Liver (tissue), 9 donors: Measurements from ENCODE around the gene GRIFIN. TPM values are rescaled to one million over a fixed set of nuclear protein-coding genes. Genes with fewer than 3 reads are reported as not detected.

Experiments
- DNase-seq: peaks from one replicate; pipeline ENCODE4 v3.0.0-alpha.2; 2017; ENCODE audit warnings: low spot score
- H3K27ac ChIP-seq, 2 donors: one replicate each; pipeline ENCODE4 v1.7.0; 2013; ENCODE audit warnings: inconsistent platforms in 2 of 2, low read length in 2 of 2, control low read depth in 1 of 2, low read depth in 1 of 2, mild to moderate bottlenecking in 1 of 2
- H3K27me3 ChIP-seq, 4 donors: one replicate each; pipeline versions ENCODE4 v1.6.1 to v1.7.0; 2013; ENCODE audit warnings: low read length in 3 of 4, inconsistent platforms in 1 of 4, mild to moderate bottlenecking in 1 of 4, moderate library complexity in 1 of 4; ENCODE audit not compliant: control insufficient read depth in 4 of 4, insufficient read depth in 4 of 4
- H3K36me3 ChIP-seq, 4 donors: one replicate each; pipeline versions ENCODE4 v1.6.1 to v1.7.0; 2013; ENCODE audit warnings: low read length in 3 of 4, mild to moderate bottlenecking in 3 of 4, low read depth in 1 of 4, moderate library complexity in 1 of 4; ENCODE audit not compliant: control insufficient read depth in 4 of 4, insufficient read depth in 3 of 4
- H3K4me1 ChIP-seq, 4 donors: one replicate each; pipeline versions ENCODE4 v1.6.1 to v1.7.0; 2013; ENCODE audit warnings: low read length in 3 of 4, mild to moderate bottlenecking in 3 of 4, moderate library complexity in 1 of 4; ENCODE audit not compliant: control insufficient read depth in 4 of 4, insufficient read depth in 4 of 4
- H3K4me3 ChIP-seq, 3 donors: one replicate each; pipeline versions ENCODE4 v1.6.1 to v1.7.0; 2013; ENCODE audit warnings: low read length in 3 of 3, control low read depth in 1 of 3, low read depth in 1 of 3, mild to moderate bottlenecking in 1 of 3
- H3K9ac ChIP-seq, 2 donors: one replicate each; pipeline ENCODE4 v1.7.0; 2013; ENCODE audit warnings: low read length in 2 of 2, mild to moderate bottlenecking in 2 of 2, moderate library complexity in 2 of 2, control low read depth in 1 of 2, low read depth in 1 of 2
- H3K9me3 ChIP-seq, 4 donors: one replicate each; pipeline versions ENCODE4 v1.6.1 to v1.7.0; 2013; ENCODE audit warnings: low read length in 3 of 4; ENCODE audit not compliant: control insufficient read depth in 4 of 4
- ATF3 ChIP-seq: IDR thresholded peaks from 2 replicates; pipeline ENCODE4 v1.6.1; 2016; ENCODE audit warnings: antibody characterized with exemption
- EGR1 ChIP-seq, 2 donors: IDR thresholded peaks; 2 replicates each; pipeline ENCODE4 v1.6.1; 2016 to 2018; ENCODE audit warnings: antibody characterized with exemption in 2 of 2, low read depth in 2 of 2
- FOXA1 ChIP-seq: IDR thresholded peaks from 2 replicates; pipeline ENCODE4 v1.6.1; 2016; ENCODE audit warnings: antibody characterized with exemption
- FOXA2 ChIP-seq: IDR thresholded peaks from 2 replicates; pipeline ENCODE4 v1.6.1; 2016; ENCODE audit warnings: antibody characterized with exemption
- GABPA ChIP-seq, 2 donors: IDR thresholded peaks in 1 of 2; conservative IDR thresholded peaks in 1 of 2; 2 replicates each; pipeline ENCODE4 v1.6.1; 2016; ENCODE audit warnings: antibody characterized with exemption in 2 of 2, mild to moderate bottlenecking in 1 of 2, moderate library complexity in 1 of 2
- HNF4A ChIP-seq, 2 donors: conservative IDR thresholded peaks; 2 replicates each; pipeline ENCODE4 v1.6.1; 2016; ENCODE audit warnings: antibody characterized with exemption in 2 of 2, mild to moderate bottlenecking in 2 of 2
- JUND ChIP-seq, 2 donors: IDR thresholded peaks; 2 replicates each; pipeline ENCODE4 v1.6.1; 2016; ENCODE audit warnings: antibody characterized with exemption in 2 of 2
- MAX ChIP-seq: IDR thresholded peaks from 2 replicates; pipeline ENCODE4 v1.6.1; 2016; ENCODE audit warnings: antibody characterized with exemption
- NR2F2 ChIP-seq: IDR thresholded peaks from 2 replicates; pipeline ENCODE4 v1.6.1; 2016; ENCODE audit warnings: antibody characterized with exemption
- RAD21 ChIP-seq, 2 donors: IDR thresholded peaks; 2 replicates each; pipeline ENCODE4 v1.6.1; 2016; ENCODE audit warnings: antibody characterized with exemption in 2 of 2, mild to moderate bottlenecking in 2 of 2
- REST ChIP-seq: IDR thresholded peaks from 2 replicates; pipeline ENCODE4 v1.6.1; 2016; ENCODE audit warnings: antibody characterized with exemption, mild to moderate bottlenecking
- RXRA ChIP-seq, 2 donors: IDR thresholded peaks; 2 replicates each; pipeline ENCODE4 v1.6.1; 2017 to 2018; ENCODE audit warnings: antibody characterized with exemption in 2 of 2, mild to moderate bottlenecking in 1 of 2
- SP1 ChIP-seq: IDR thresholded peaks from 2 replicates; pipeline ENCODE4 v1.6.1; 2018; ENCODE audit warnings: antibody characterized with exemption, mild to moderate bottlenecking
- TAF1 ChIP-seq: conservative IDR thresholded peaks from 2 replicates; pipeline ENCODE4 v1.6.1; 2016; ENCODE audit warnings: antibody characterized with exemption, mild to moderate bottlenecking
- YY1 ChIP-seq: IDR thresholded peaks from 2 replicates; pipeline ENCODE4 v1.6.1; 2016; ENCODE audit warnings: antibody characterized with exemption, mild to moderate bottlenecking
- ZBTB33 ChIP-seq: IDR thresholded peaks from 2 replicates; pipeline ENCODE4 v1.6.1; 2016; ENCODE audit warnings: antibody characterized with exemption
- WGBS: extraction: QIAGEN DNeasy Blood & Tissue Kit; methylation state at CpG from one replicate; pipeline ENCODE4 v1.1.7; 2013; 5-methylcytosine and 5-hydroxymethylcytosine counted together
- polyA plus RNA-seq, 2 donors: library from polyadenylated mRNA; stranded (reverse) in 1 of 2; unstranded in 1 of 2; fragments of 200-250 nt in 1 of 2; fragments of >200 nt in 1 of 2; fragmentation: Nextera tagmentation in 1 of 2; extraction: Ambion mirVana in 1 of 2; gene quantifications; one replicate each; pipeline versions ENCODE4 v1.2.1 to v1.2.3, GENCODE V29; 2013 to 2015
- total RNA-seq, 2 donors: library from RNA; depleted of rRNA; stranded (reverse); fragments of >200 nt; gene quantifications; one replicate each; pipeline ENCODE4 v1.2.3, GENCODE V29; 2014
- donor health status: healthy.
- donor health status: healthy.
- donor health status: healthy.
- donor health status: healthy.
- donor health status: healthy.

GRIFIN gene
- total and polyA plus RNA-seq, 4 donors = not detected

- Histone ChIP-seq H3K4me1 (no peaks in the 10 kb centered on the region), H3K9ac (no peak overlapping the region), H3K4me3 (no peak overlapping the region), H3K9me3 (no peaks in the 10 kb centered on the region), H3K27ac (no peak overlapping the region), H3K36me3 (no peaks in the 10 kb centered on the region), H3K27me3 (no peaks in the 10 kb centered on the region)
- 91% methylated on average over 10 of the region's 10 CpGs for WGBS
- no peak for DNase-seq
- no peak for TF ChIP-seq RXRA (IDR thresholded peaks at IDR 0.05)
- no peak for TF ChIP-seq FOXA2
- no peak for TF ChIP-seq MAX
- TF ChIP-seq TAF1 = no peak
- no peak for TF ChIP-seq SP1
- TF ChIP-seq ZBTB33 = no peak
- TF ChIP-seq FOXA1 = no peak
- TF ChIP-seq RAD21 (IDR thresholded peaks at IDR 0.05) = no peak
- no peak for TF ChIP-seq EGR1 (IDR thresholded peaks at IDR 0.05; ENCODE audit: low read depth in 2 of 2)
- TF ChIP-seq YY1 = no peak
- TF ChIP-seq NR2F2 = no peak
- TF ChIP-seq ATF3 = no peak
These were observed 9.5 kb downstream of the GRIFIN start for GRCh38 chr7:2466675-2467074.

GRCh38 chr7:2465928-2466327 lies 10.3 kb downstream of the GRIFIN start:
- 88% methylated on average over 12 of the region's 12 CpGs for WGBS
- Histone ChIP-seq H3K36me3 (no peaks in the 10 kb centered on the region), H3K27ac (no peak overlapping the region), H3K4me1 (no peaks in the 10 kb centered on the region), H3K9me3 (no peaks in the 10 kb centered on the region), H3K9ac (no peak overlapping the region), H3K4me3 (no peak overlapping the region), H3K27me3 (no peaks in the 10 kb centered on the region)
- DNase-seq = no peak
- no peak for TF ChIP-seq YY1
- no peak for TF ChIP-seq ZBTB33
- TF ChIP-seq JUND (IDR thresholded peaks at IDR 0.05) = no peak
- TF ChIP-seq FOXA2 = no peak
- no peak for TF ChIP-seq SP1
- no peak for TF ChIP-seq EGR1 (IDR thresholded peaks at IDR 0.05; ENCODE audit: low read depth in 2 of 2)
- no peak for TF ChIP-seq TAF1
- TF ChIP-seq ATF3 = no peak
- no peak for TF ChIP-seq GABPA (IDR thresholded peaks at IDR 0.05 in 1 of 2, conservative IDR thresholded peaks at IDR 0.05 in 1 of 2)
- TF ChIP-seq REST = no peak
- no peak for TF ChIP-seq MAX
- TF ChIP-seq FOXA1 = no peak
- TF ChIP-seq RAD21 (IDR thresholded peaks at IDR 0.05) = no peak
- TF ChIP-seq NR2F2 = no peak
- no peak for TF ChIP-seq HNF4A (conservative IDR thresholded peaks at IDR 0.05)
